Spleen (tissue), 11 donors: Measurements from ENCODE around the gene MAP3K1. TPM values are rescaled to one million over a fixed set of nuclear protein-coding genes. Genes with fewer than 3 reads are reported as not detected.

Experiments
- DNase-seq: peaks from one replicate; pipeline ENCODE4 v3.0.0-alpha.2; 2020
- H3K27ac ChIP-seq, 8 donors: fragments of 200-600 bp; sonication (generic) in 7 of 8; 1 replicate in 4 of 8; 2 replicates in 4 of 8; pipeline versions ENCODE4 v1.5.0 to v1.8.0; 2016 to 2021; ENCODE audit warnings: inconsistent platforms in 4 of 8, mild to moderate bottlenecking in 4 of 8, moderate library complexity in 1 of 8
- H3K27me3 ChIP-seq, 7 donors: fragments of 200-600 bp; sonication (generic) in 6 of 7; replicated peaks in 1 of 7; 1 replicate in 4 of 7; 2 replicates in 3 of 7; pipeline versions ENCODE4 v1.5.0 to v1.8.0; 2016 to 2021; ENCODE audit warnings: inconsistent platforms in 3 of 7, mild to moderate bottlenecking in 1 of 7
- H3K36me3 ChIP-seq, 6 donors: fragments of 200-600 bp; sonication (generic) in 5 of 6; 1 replicate in 4 of 6; 2 replicates in 2 of 6; pipeline versions ENCODE4 v1.5.0 to v1.8.0; 2016 to 2021; ENCODE audit warnings: inconsistent platforms in 2 of 6
- H3K4me1 ChIP-seq, 6 donors: fragments of 200-600 bp; sonication (generic) in 5 of 6; 1 replicate in 3 of 6; 2 replicates in 3 of 6; pipeline versions ENCODE4 v1.5.0 to v1.8.0; 2016 to 2021; ENCODE audit warnings: inconsistent platforms in 3 of 6
- H3K4me3 ChIP-seq, 8 donors: fragments of 200-600 bp; sonication (generic) in 7 of 8; 1 replicate in 4 of 8; 2 replicates in 4 of 8; pipeline versions ENCODE4 v1.5.0 to v1.8.0; 2016 to 2021; ENCODE audit warnings: inconsistent platforms in 4 of 8, mild to moderate bottlenecking in 4 of 8, moderate library complexity in 2 of 8
- H3K9me3 ChIP-seq, 8 donors: fragments of 200-600 bp; sonication (generic) in 7 of 8; 1 replicate in 4 of 8; 2 replicates in 4 of 8; pipeline versions ENCODE4 v1.5.0 to v1.8.0; 2016 to 2021; ENCODE audit warnings: inconsistent platforms in 4 of 8
- CTCF ChIP-seq, 11 experiments: fragments of 200-600 bp in 7 of 11; fragments of 450-650 bp in 4 of 11; sonication (generic) in 4 of 11; IDR thresholded peaks in 8 of 11; conservative IDR thresholded peaks in 3 of 11; 1 replicate in 7 of 11; 2 replicates in 4 of 11; pipeline versions ENCODE4 v1.4.0 to v1.8.0; 2016 to 2021; ENCODE audit warnings: antibody characterized with exemption in 11 of 11, inconsistent platforms in 4 of 11, mild to moderate bottlenecking in 1 of 11
- POLR2A ChIP-seq, 3 donors: fragments of 450-650 bp; IDR thresholded peaks; one replicate each; pipeline ENCODE4 v1.5.1; 2017; ENCODE audit warnings: antibody characterized with exemption in 3 of 3, mild to moderate bottlenecking in 1 of 3
- POLR2AphosphoS5 ChIP-seq, 3 donors: sonication (generic); formaldehyde crosslinking; IDR thresholded peaks; one replicate each; pipeline ENCODE4 v1.5.1; 2017; ENCODE audit warnings: antibody characterized with exemption in 3 of 3
- whole genome bisulfite sequencing, 5 donors: extraction: QIAGEN DNeasy Blood & Tissue Kit in 3 of 5; methylation state at CpG; one replicate each; pipeline versions ENCODE4 v1.1.5 to v1.1.7; 2013 to 2018; 5-methylcytosine and 5-hydroxymethylcytosine counted together
- intact Hi-C: fragments of 100-400 bp; cut with DNase I; formaldehyde crosslinking; loops from one replicate; pipeline ENCODE4 v1.15.0; 2023; ENCODE audit warnings: low total_unique reads
- polyA plus RNA-seq, 3 donors: library from polyadenylated mRNA; stranded (reverse); fragments of 200-250 nt; gene quantifications; one replicate each; pipeline ENCODE4 v1.2.1, GENCODE V29; 2013
- total RNA-seq, 7 donors: library from RNA; depleted of rRNA in 3 of 7; stranded (reverse); fragments of >200 nt in 3 of 7; fragmentation: NEBNext Ultra II Directional in 4 of 7; extraction: Animal tissue kit (Norgen Biotek cat#: 25700) in 4 of 7; gene quantifications; one replicate each; pipeline versions ENCODE4 v1.1.0 to v1.2.1, GENCODE V29; 2016 to 2021
- donor health status: healthy with polysubstance abuse.
- donor health status: DM: no; HTN: no; CAD: no; lungs with moderate emphysema.
- donor health status: DM: no; HTN: no; CAD: no.
- donor health status: Bipolar disorder and iron deficiency.
- donor health status: healthy.
- donor health status: DM: no; HTN: no; CAD: no.
- donor health status: DM: yes; HTN: yes; CAD: no.

MAP3K1 gene
- total and polyA plus RNA-seq, 10 donors, result 24.7 to 85.4 (median 67.2) TPM

GRCh38 chr5:56854920-56855319, 39.6 kb downstream of the MAP3K1 start:
- Histone ChIP-seq H3K4me3 (no peak overlapping the region), H3K4me1 (peaks cover 61 to 94% (median 75%) of the 10 kb centered on the region in 6 donors), H3K27me3 (no peaks in the 10 kb centered on the region), H3K9me3 (no peaks in the 10 kb centered on the region), H3K36me3 (peaks cover 0 to 35% (median 14%) of the 10 kb centered on the region in 6 donors), H3K27ac (peak overlapping the region in 4 of 8 donors; percentile 9 to 41 (median 28))
- WGBS, 5 donors, result 86 to 95% (median 88%) methylated on average over 1 of the region's 1 CpG
- TF ChIP-seq CTCF (IDR thresholded peaks at IDR 0.05 in 8 of 11, conservative IDR thresholded peaks at IDR 0.05 in 3 of 11) (no peak), POLR2AphosphoS5 (IDR thresholded peaks at IDR 0.05) (no peak), POLR2A (IDR thresholded peaks at IDR 0.05) (no peak)
- intact Hi-C loops, result no loop called here
- no peak for DNase-seq

GRCh38 chr5:56856541-56857178, 41.3 kb downstream of the MAP3K1 start:
- WGBS, 5 donors, result 51 to 76% (median 57%) methylated on average over 5 of the region's 5 CpGs

GRCh38 chr5:56858777-56859442, 43.6 kb downstream of the MAP3K1 start:
- peak overlapping the region in 1 of 8 donors; percentile 16 for H3K27ac ChIP-seq
- H3K4me3 ChIP-seq, result no peak overlapping the region
- no peaks in the 10 kb centered on the region for H3K9me3 ChIP-seq
- no peak for TF ChIP-seq POLR2AphosphoS5 (IDR thresholded peaks at IDR 0.05)
- no peak for TF ChIP-seq CTCF (IDR thresholded peaks at IDR 0.05 in 8 of 11, conservative IDR thresholded peaks at IDR 0.05 in 3 of 11)
- no peak for TF ChIP-seq POLR2A (IDR thresholded peaks at IDR 0.05)
- DNase-seq, result no peak
- intact Hi-C loops, result no loop called here
- WGBS, 5 donors, result 85 to 92% (median 91%) methylated on average over 2 of the region's 2 CpGs
- no peaks in the 10 kb centered on the region for H3K27me3 ChIP-seq
- H3K4me1 ChIP-seq, result peaks cover 27 to 73% (median 36%) of the 10 kb centered on the region in 6 donors
- peaks cover 0 to 75% (median 39%) of the 10 kb centered on the region in 6 donors for H3K36me3 ChIP-seq

More at GRCh38 chr5:56856541-56857178, 41.3 kb downstream of the MAP3K1 start:
- peak overlapping the region in 2 of 8 donors; percentile 9 to 23 for H3K27ac ChIP-seq
- H3K4me1 ChIP-seq, result peaks cover 49 to 82% (median 58%) of the 10 kb centered on the region in 6 donors
- intact Hi-C loops, result no loop called here
- TF ChIP-seq POLR2AphosphoS5 (IDR thresholded peaks at IDR 0.05), result no peak
- no peak for TF ChIP-seq POLR2A (IDR thresholded peaks at IDR 0.05)
- TF ChIP-seq CTCF (IDR thresholded peaks at IDR 0.05 in 8 of 11, conservative IDR thresholded peaks at IDR 0.05 in 3 of 11), result no peak
- H3K4me3 ChIP-seq, result no peak overlapping the region
- peaks cover 0 to 52% (median 27%) of the 10 kb centered on the region in 6 donors for H3K36me3 ChIP-seq
- H3K9me3 ChIP-seq, result no peaks in the 10 kb centered on the region
- no peak for DNase-seq
- H3K27me3 ChIP-seq, result no peaks in the 10 kb centered on the region

GRCh38 chr5:56861893-56862485, 46.6 kb downstream of the MAP3K1 start:
- WGBS, 5 donors, result 90 to 94% (median 92%) methylated on average over 4 of the region's 4 CpGs
- Histone ChIP-seq H3K27ac (no peak overlapping the region), H3K27me3 (no peaks in the 10 kb centered on the region), H3K4me1 (peaks cover 0 to 42% (median 5%) of the 10 kb centered on the region in 6 donors), H3K9me3 (no peaks in the 10 kb centered on the region), H3K36me3 (peaks cover 0 to 100% (median 64%) of the 10 kb centered on the region in 6 donors), H3K4me3 (no peak overlapping the region)
- TF ChIP-seq CTCF (IDR thresholded peaks at IDR 0.05 in 8 of 11, conservative IDR thresholded peaks at IDR 0.05 in 3 of 11) (no peak), POLR2A (IDR thresholded peaks at IDR 0.05) (no peak), POLR2AphosphoS5 (IDR thresholded peaks at IDR 0.05) (no peak)
- no peak for DNase-seq
- intact Hi-C loops, result no loop called here
